Caki2 (cell line): ENCODE results near the gene UGT1A3. TPM values are rescaled to one million over a fixed set of nuclear protein-coding genes. Genes with fewer than 3 reads are reported as not detected.

Source experiments
- DNase-seq: peaks from one replicate; pipeline ENCODE4 v3.0.0-alpha.2; 2015; ENCODE audit warnings: low read depth
- in situ Hi-C: cut with HindIII; loops from 2 replicates; pipeline ENCODE4 v1.10.0; 2016; ENCODE audit warnings: low sequenced_read_pairs, low pct_unique_long_range_greater_than_20kb, mixed read lengths
- total RNA-seq: library from RNA; depleted of rRNA; stranded (reverse); fragments of >200 nt; shearing (Covaris generic); gene quantifications from 2 replicates; pipeline ENCODE4 v1.2.3, GENCODE V29; 2014; ENCODE audit warnings: low replicate concordance; rRNA removed

The UGT1A3 gene
- total RNA-seq, 1 experiment from 2014 or later, result 0.78 TPM

- DNase-seq, result no peak
- in situ Hi-C loops, result no loop called here
Observed at GRCh38 chr2:233820774-233821105, 91.9 kb downstream of the UGT1A3 start.

- DNase-seq, result no peak
- in situ Hi-C loops, result no loop called here
Observed at GRCh38 chr2:233821196-233821595, 92.4 kb downstream of the UGT1A3 start.

- in situ Hi-C loops, result no loop called here
- no peak for DNase-seq
Observed at GRCh38 chr2:233821709-233822100, 92.9 kb downstream of the UGT1A3 start.

- in situ Hi-C loops, result no loop called here
Observed at GRCh38 chr2:233822101-233822771, 93.4 kb downstream of the UGT1A3 start.

More at GRCh38 chr2:233822101-233822771, 93.4 kb downstream of the UGT1A3 start:
- DNase-seq, result no peak

Other genes starting within 250 kb of the UGT1A3 start
- 12.2 and 23.4 TPM in 2 replicates for gene USP40, start 162.3 kb upstream of the UGT1A3 start, total RNA-seq
- 0.87 and 2.2 TPM in 2 replicates for gene UGT1A8, start 111.4 kb upstream of the UGT1A3 start, total RNA-seq
- not detected in 2 replicates for gene UGT1A10, start 92.6 kb upstream of the UGT1A3 start, total RNA-seq
- gene UGT1A9, start 57.1 kb upstream of the UGT1A3 start, total RNA-seq, result 127 and 161 TPM in 2 replicates
- 39.2 and 45.3 TPM in 2 replicates for gene UGT1A7, start 47.1 kb upstream of the UGT1A3 start, total RNA-seq
- 130 and 145 TPM in 2 replicates for gene UGT1A6, start 36.2 kb upstream of the UGT1A3 start, total RNA-seq
- gene UGT1A5, start 16.1 kb upstream of the UGT1A3 start, total RNA-seq, result not detected in 2 replicates
- gene UGT1A4, start 10.3 kb upstream of the UGT1A3 start, total RNA-seq, result 0.10 and 3.3 TPM in 2 replicates
- gene UGT1A1, start 31.2 kb downstream of the UGT1A3 start, total RNA-seq, result 6.9 and 10.4 TPM in 2 replicates
- gene MROH2A, start 49.3 kb downstream of the UGT1A3 start, total RNA-seq, result not detected in 2 replicates
- gene HJURP, start 125.5 kb downstream of the UGT1A3 start, total RNA-seq, result 33.9 and 34.9 TPM in 2 replicates
- 0.37 TPM in 1 of 2 replicates, not detected in the other for gene TRPM8, start 188.3 kb downstream of the UGT1A3 start, total RNA-seq